K562 (cell line): Measurements from ENCODE around the gene ASB2. TPM values are rescaled to one million over a fixed set of nuclear protein-coding genes. Genes with fewer than 3 reads are reported as not detected.

Experiments
- ATAC-seq: fragments of 200-7000 bp; cut with Tn5 transposase; 3 replicates; pipeline ENCODE4 v1.9.1; 2020; ENCODE audit warnings: moderate library complexity
- BruUV-seq: library from RNA; stranded (reverse); fragments of 400-500 nt; replicated peaks from 2 replicates; lab custom pipeline; 2021; lab: Mats Ljungman, UMichigan
- CTCF ChIA-PET: fragments of 300-600 bp; formaldehyde crosslinking; extraction: SDS; loops from one replicate; lab custom pipeline; 2021; ENCODE audit warnings: low intra/inter-chr PET ratio; lab: Yijun Ruan, JAX
- POLR2A ChIA-PET: fragments of 300-600, 350-650 bp; sonication (Branson Sonifier 250); formaldehyde crosslinking; extraction: SDS; loops from one replicate; lab custom pipeline; 2021; ENCODE audit warnings: antibody characterized with exemption, inconsistent platforms; lab: Yijun Ruan, JAX
- DNase-seq, 4 experiments: peaks; one replicate each; pipeline versions ENCODE4 v3.0.0 to v3.0.0-alpha.2; 2011 to 2018; ENCODE audit warnings: low spot score in 3 of 4, mixed read lengths in 3 of 4; ENCODE audit errors: extremely low read depth in 1 of 4
- FAIRE-seq: peaks from 2 replicates; lab custom pipeline; 2011; peaks lifted over from hg19 to GRCh38; lab: Jason Lieb, UNC
- H2AFZ ChIP-seq: 2 replicates; pipeline ENCODE4 v1.6.0; 2011; ENCODE audit warnings: low read depth, low read length, control low read depth, inconsistent platforms
- H3K27ac ChIP-seq: fragments of 200-600 bp; 3 replicates; pipeline ENCODE4 v1.8.0; 2011; ENCODE audit warnings: low read depth, mild to moderate bottlenecking, control low read depth, inconsistent platforms, low read length, moderate library complexity, mixed read lengths; ENCODE audit errors: extremely low read depth
- H3K27me3 ChIP-seq, 2 experiments: fragments of 300-600 bp in 1 of 2; 2 replicates in 1 of 2; 3 replicates in 1 of 2; pipeline versions ENCODE4 v1.6.0 to v1.8.0; 2011; ENCODE audit warnings: inconsistent platforms in 2 of 2, low read length in 2 of 2, mild to moderate bottlenecking in 1 of 2, mixed read lengths in 1 of 2, moderate library complexity in 1 of 2; ENCODE audit not compliant: control insufficient read depth in 2 of 2, insufficient read depth in 2 of 2
- H3K36me3 ChIP-seq: fragments of 300-600 bp; 3 replicates; pipeline ENCODE4 v1.8.0; 2011; ENCODE audit warnings: mild to moderate bottlenecking, low read length, inconsistent platforms; ENCODE audit not compliant: control insufficient read depth, insufficient read depth
- H3K4me1 ChIP-seq, 2 experiments: fragments of 200-600 bp in 1 of 2; replicated peaks in 1 of 2; 2 replicates in 1 of 2; 3 replicates in 1 of 2; pipeline versions ENCODE4 v1.5.1 to v1.8.0; 2011; ENCODE audit warnings: inconsistent platforms in 2 of 2, low read length in 2 of 2, mild to moderate bottlenecking in 1 of 2, mixed read lengths in 1 of 2, moderate library complexity in 1 of 2; ENCODE audit not compliant: control insufficient read depth in 2 of 2, insufficient read depth in 2 of 2
- H3K4me2 ChIP-seq: 2 replicates; pipeline ENCODE4 v1.6.1; 2011; ENCODE audit warnings: low read length, control low read depth, inconsistent platforms, mixed read lengths; ENCODE audit not compliant: insufficient read depth
- H3K4me3 ChIP-seq: fragments of 200-600 bp; sonication (generic), shearing (Covaris generic); 2 replicates; pipeline ENCODE4 v1.5.1; 2016; ENCODE audit warnings: control low read depth, inconsistent platforms
- H3K79me2 ChIP-seq: fragments of 200-600 bp; 3 replicates; pipeline ENCODE4 v1.8.0; 2011; ENCODE audit warnings: low read length, inconsistent platforms; ENCODE audit not compliant: control insufficient read depth, insufficient read depth
- H3K9ac ChIP-seq, 2 experiments: 2 replicates each; pipeline versions ENCODE4 v1.6.0 to v1.6.1; 2011; ENCODE audit warnings: low read depth in 2 of 2, low read length in 2 of 2, control low read depth in 1 of 2, inconsistent platforms in 1 of 2, mild to moderate bottlenecking in 1 of 2, mixed read lengths in 1 of 2; ENCODE audit not compliant: insufficient read depth in 1 of 2
- H3K9me1 ChIP-seq: one replicate; pipeline ENCODE4 v1.6.0; 2011; ENCODE audit warnings: inconsistent platforms, mild to moderate bottlenecking, low read length, moderate library complexity; ENCODE audit not compliant: control insufficient read depth, insufficient read depth
- H3K9me3 ChIP-seq: replicated peaks from 2 replicates; pipeline ENCODE4 v1.5.1; 2011; ENCODE audit warnings: low read depth, low read length, inconsistent platforms; ENCODE audit not compliant: control insufficient read depth, insufficient read depth
- H4K20me1 ChIP-seq: replicated peaks from 2 replicates; pipeline ENCODE4 v1.6.1; 2011; ENCODE audit warnings: low read length, inconsistent platforms, mixed read lengths; ENCODE audit not compliant: control insufficient read depth, insufficient read depth
- BACH1 ChIP-seq: fragments of 200-800 bp; sonication (Bioruptor generic); IDR thresholded peaks from 2 replicates; pipeline ENCODE4 v1.6.1; 2016; ENCODE audit warnings: missing genetic modification characterization, missing compliant biosample characterization
- CAMTA2 ChIP-seq: fragments of 250-450 bp; sonication (Bioruptor Pico); conservative IDR thresholded peaks from 2 replicates; pipeline ENCODE4 v1.5.1; 2022
- CBX3 ChIP-seq, 2 experiments: IDR thresholded peaks; 1 replicate in 1 of 2; 2 replicates in 1 of 2; pipeline ENCODE4 v1.6.1; 2012; ENCODE audit warnings: inconsistent platforms in 2 of 2, low read length in 2 of 2, borderline replicate concordance in 1 of 2, control low read depth in 1 of 2
- GTF2F1 ChIP-seq: IDR thresholded peaks from 2 replicates; pipeline ENCODE4 v1.6.1; 2011; ENCODE audit warnings: low read depth, low read length, improper control_type of control experiment
- KDM2B ChIP-seq: fragments of 250-450 bp; sonication (Bioruptor Pico); IDR thresholded peaks from 2 replicates; pipeline ENCODE4 v1.8.0; 2021; ENCODE audit warnings: mild to moderate bottlenecking, moderate library complexity
- KDM4B ChIP-seq, 2 experiments: fragments of 450-650 bp in 1 of 2; sonication (generic) in 1 of 2; IDR thresholded peaks; 2 replicates each; pipeline ENCODE4 v1.6.1; 2016 to 2017; ENCODE audit warnings: borderline replicate concordance in 2 of 2, antibody characterized with exemption in 1 of 2, low read depth in 1 of 2, mild to moderate bottlenecking in 1 of 2
- L3MBTL2 ChIP-seq: fragments of 450-650 bp; IDR thresholded peaks from 2 replicates; pipeline ENCODE4 v1.6.1; 2016; ENCODE audit warnings: mild to moderate bottlenecking, moderate library complexity
- LEF1 ChIP-seq: fragments of 450-650 bp; IDR thresholded peaks from 2 replicates; pipeline ENCODE4 v1.6.1; 2016; ENCODE audit warnings: mild to moderate bottlenecking
- PHTF2 ChIP-seq: fragments of 250-450 bp; sonication (Bioruptor Pico); IDR thresholded peaks from 2 replicates; pipeline ENCODE4 v1.5.0; 2021; ENCODE audit warnings: mild to moderate bottlenecking
- POLR2A ChIP-seq: fragments of 450-650 bp; conservative IDR thresholded peaks from 2 replicates; pipeline ENCODE4 v1.6.1; 2016
- TGIF2 ChIP-seq: sonication (generic); formaldehyde crosslinking; IDR thresholded peaks from 2 replicates; pipeline ENCODE4 v1.8.1; 2022; ENCODE audit warnings: mild to moderate bottlenecking, missing genetic modification reagents, moderate library complexity
- WHSC1 ChIP-seq: IDR thresholded peaks from one replicate; pipeline ENCODE4 v1.6.1; 2012; ENCODE audit warnings: low read length, control low read depth, inconsistent platforms
- ZNF134 ChIP-seq: fragments of 250-450 bp; sonication (Bioruptor Pico); conservative IDR thresholded peaks from 2 replicates; pipeline ENCODE4 v1.4.0; 2020
- ZNF197 ChIP-seq: fragments of 200-800 bp; sonication (Bioruptor generic); IDR thresholded peaks from 2 replicates; pipeline ENCODE4 v1.6.1; 2016; ENCODE audit warnings: low read depth, missing genetic modification characterization, missing compliant biosample characterization
- ZNF583 ChIP-seq: fragments of 250-450 bp; sonication (Bioruptor Pico); IDR thresholded peaks from 2 replicates; pipeline ENCODE4 v1.4.0; 2020
- WGBS: fragments of 100-300 bp; shearing (Covaris generic); methylation state at CpG from one replicate; pipeline ENCODE4 v1.1.6; 2016; ENCODE audit warnings: low coverage, mixed read lengths; ENCODE audit not compliant: insufficient coverage; ENCODE audit errors: missing lambda C conversion rate; 5-methylcytosine and 5-hydroxymethylcytosine counted together
- in situ Hi-C: fragments of 300-500 bp; cut with MboI; formaldehyde crosslinking; loops from 4 replicates; pipeline ENCODE4 v1.15.0; 2018; ENCODE audit warnings: inconsistent platforms, mixed read lengths
- intact Hi-C: fragments of 100-400 bp; cut with micrococcal nuclease; formaldehyde crosslinking; loops from 2 replicates; pipeline ENCODE4 v1.14.2; 2022
- polyA plus RNA-seq, 8 experiments: library from polyadenylated mRNA; depleted of rRNA in 4 of 8; stranded (reverse) in 5 of 8; unstranded in 3 of 8; fragments of >200 nt; fragmentation: Nextera tagmentation in 2 of 8; fragmentation: Illumina TruSeq in 1 of 8; extraction: Ambion mirVana in 2 of 8; extraction: Trizol in 1 of 8; gene quantifications; 2 replicates each; pipeline versions ENCODE4 v1.2.1 to v1.2.3, GENCODE V29; 2011 to 2014; ENCODE audit warnings: inconsistent platforms in 1 of 8, missing spikeins in 1 of 8
- total RNA-seq, 7 experiments: library from RNA; depleted of rRNA in 6 of 7; stranded (reverse); fragments of >200 nt in 6 of 7; fragmentation: Illumina TruSeq in 2 of 7; extraction: Trizol in 2 of 7; gene quantifications; 2 replicates each; pipeline versions ENCODE4 v1.2.1 to v1.2.3, GENCODE V29; 2011 to 2021; ENCODE audit warnings: low replicate concordance in 1 of 7
- TF ChIP-seq, protein P1 (sequence below): sonication (generic); formaldehyde crosslinking; IDR thresholded peaks from 2 replicates; pipeline ENCODE4 v1.8.0; 2023; ENCODE audit warnings: missing genetic modification reagents, mild to moderate bottlenecking, borderline replicate concordance
- TF ChIP-seq, protein P2 (sequence below): fragments of 450-650 bp; IDR thresholded peaks from 2 replicates; pipeline ENCODE4 v1.6.1; 2016; ENCODE audit warnings: missing biosample characterization, missing genetic modification characterization

Gene ASB2
- total and polyA plus RNA-seq, 9 of the 15 experiments (the other 6 are each of a cell fraction or from before 2014, with no cell fraction given): not detected

DNA sequence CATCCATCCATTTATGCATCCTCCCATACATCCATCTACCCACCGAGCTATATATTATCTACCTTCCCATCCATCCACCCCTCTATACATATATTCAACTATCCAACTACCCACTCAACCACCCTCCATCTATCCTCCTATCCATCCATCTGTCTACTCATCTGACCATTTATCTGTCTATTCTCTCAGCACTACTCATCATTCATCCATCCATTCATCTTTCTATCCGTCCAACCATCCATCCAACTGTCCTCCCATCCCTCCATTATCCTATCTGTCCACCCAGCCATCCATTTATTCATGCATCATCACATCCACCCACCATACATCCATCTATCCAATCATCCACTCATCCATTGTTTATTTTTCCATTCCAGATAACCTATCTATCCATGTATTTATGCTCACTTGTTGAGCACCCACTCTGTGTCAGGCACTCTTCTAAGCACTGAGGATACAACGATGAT, 11.5 kb downstream of the ASB2 start (continued):
- no peak for TF ChIP-seq WHSC1
- TF ChIP-seq ZNF134 (CRISPR knock-in tag): no peak
- TF ChIP-seq ZNF197 (CRISPR knock-in tag): no peak
- no peak for TF ChIP-seq PHTF2 (CRISPR knock-in tag)
- TF ChIP-seq BACH1 (tag): no peak
- no peak for TF ChIP-seq TGIF2 (CRISPR knock-in tag)
- no peak for TF ChIP-seq LEF1
- no peak for TF ChIP-seq CBX3 (IDR thresholded peaks at IDR 0.05; ENCODE audit: borderline replicate concordance in 1 of 2, low read length in 2 of 2)
- no peak for TF ChIP-seq KDM4B (IDR thresholded peaks at IDR 0.05; ENCODE audit: borderline replicate concordance in 2 of 2, low read depth in 1 of 2)
- TF ChIP-seq CAMTA2 (CRISPR knock-in tag): no peak

DNA sequence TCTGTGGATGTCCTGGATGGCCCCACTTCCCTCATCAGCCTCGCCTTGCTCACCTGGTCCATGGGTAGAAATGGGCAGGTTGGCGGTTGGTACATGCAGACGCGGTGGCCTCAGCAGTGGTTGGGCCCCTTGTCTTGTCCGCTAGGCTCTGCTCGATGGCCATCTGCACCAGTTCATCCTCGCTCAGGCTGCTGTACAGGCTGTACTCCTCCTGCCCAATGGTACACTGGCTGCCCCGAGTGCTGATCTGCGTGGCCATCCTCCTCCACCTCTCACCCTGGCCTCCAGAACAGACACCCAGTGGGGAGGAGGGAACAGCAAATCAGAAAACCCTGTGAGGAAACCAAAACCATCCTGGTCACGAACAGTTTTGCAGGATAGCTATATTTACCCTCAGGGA, 12.1 kb downstream of the ASB2 start:
- Histone ChIP-seq H3K79me2 (no peaks in the 10 kb centered on the region), H3K27ac (no peak overlapping the region), H3K9me1 (no peaks in the 10 kb centered on the region), H3K9me3 (no peaks in the 10 kb centered on the region), H3K4me2 (no peak overlapping the region), H4K20me1 (no peaks in the 10 kb centered on the region), H3K36me3 (no peaks in the 10 kb centered on the region), H2AFZ (no peak overlapping the region), H3K27me3 (peaks cover 0 to 3% of the 10 kb centered on the region in 2 experiments; a peak in 3 of 5 replicates), H3K4me3 (no peak overlapping the region), H3K9ac (no peak overlapping the region), H3K4me1 (peaks cover 0 to 6% of the 10 kb centered on the region in 2 experiments; a peak in 1 of 5 replicates)
- DNase-seq: no peak
- in situ Hi-C loops (no loop called here), intact Hi-C loops (no loop called here)
- ChIA-PET POLR2A (interaction anchor here (0.7 kb wide), 1 partner anchor 264 kb away, joined by 3 read pairs; no protein-coding TSS in a partner anchor), CTCF (no interaction called here)
- ATAC-seq: no peak
- no TSS peak for BruUV-seq
- no peak for FAIRE-seq
- 0% methylated on average over 9 of the region's 10 CpGs for WGBS
- TF ChIP-seq, protein P1, sequence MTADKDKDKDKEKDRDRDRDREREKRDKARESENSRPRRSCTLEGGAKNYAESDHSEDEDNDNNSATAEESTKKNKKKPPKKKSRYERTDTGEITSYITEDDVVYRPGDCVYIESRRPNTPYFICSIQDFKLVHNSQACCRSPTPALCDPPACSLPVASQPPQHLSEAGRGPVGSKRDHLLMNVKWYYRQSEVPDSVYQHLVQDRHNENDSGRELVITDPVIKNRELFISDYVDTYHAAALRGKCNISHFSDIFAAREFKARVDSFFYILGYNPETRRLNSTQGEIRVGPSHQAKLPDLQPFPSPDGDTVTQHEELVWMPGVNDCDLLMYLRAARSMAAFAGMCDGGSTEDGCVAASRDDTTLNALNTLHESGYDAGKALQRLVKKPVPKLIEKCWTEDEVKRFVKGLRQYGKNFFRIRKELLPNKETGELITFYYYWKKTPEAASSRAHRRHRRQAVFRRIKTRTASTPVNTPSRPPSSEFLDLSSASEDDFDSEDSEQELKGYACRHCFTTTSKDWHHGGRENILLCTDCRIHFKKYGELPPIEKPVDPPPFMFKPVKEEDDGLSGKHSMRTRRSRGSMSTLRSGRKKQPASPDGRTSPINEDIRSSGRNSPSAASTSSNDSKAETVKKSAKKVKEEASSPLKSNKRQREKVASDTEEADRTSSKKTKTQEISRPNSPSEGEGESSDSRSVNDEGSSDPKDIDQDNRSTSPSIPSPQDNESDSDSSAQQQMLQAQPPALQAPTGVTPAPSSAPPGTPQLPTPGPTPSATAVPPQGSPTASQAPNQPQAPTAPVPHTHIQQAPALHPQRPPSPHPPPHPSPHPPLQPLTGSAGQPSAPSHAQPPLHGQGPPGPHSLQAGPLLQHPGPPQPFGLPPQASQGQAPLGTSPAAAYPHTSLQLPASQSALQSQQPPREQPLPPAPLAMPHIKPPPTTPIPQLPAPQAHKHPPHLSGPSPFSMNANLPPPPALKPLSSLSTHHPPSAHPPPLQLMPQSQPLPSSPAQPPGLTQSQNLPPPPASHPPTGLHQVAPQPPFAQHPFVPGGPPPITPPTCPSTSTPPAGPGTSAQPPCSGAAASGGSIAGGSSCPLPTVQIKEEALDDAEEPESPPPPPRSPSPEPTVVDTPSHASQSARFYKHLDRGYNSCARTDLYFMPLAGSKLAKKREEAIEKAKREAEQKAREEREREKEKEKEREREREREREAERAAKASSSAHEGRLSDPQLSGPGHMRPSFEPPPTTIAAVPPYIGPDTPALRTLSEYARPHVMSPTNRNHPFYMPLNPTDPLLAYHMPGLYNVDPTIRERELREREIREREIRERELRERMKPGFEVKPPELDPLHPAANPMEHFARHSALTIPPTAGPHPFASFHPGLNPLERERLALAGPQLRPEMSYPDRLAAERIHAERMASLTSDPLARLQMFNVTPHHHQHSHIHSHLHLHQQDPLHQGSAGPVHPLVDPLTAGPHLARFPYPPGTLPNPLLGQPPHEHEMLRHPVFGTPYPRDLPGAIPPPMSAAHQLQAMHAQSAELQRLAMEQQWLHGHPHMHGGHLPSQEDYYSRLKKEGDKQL (CRISPR knock-in tag): no peak
- no peak for TF ChIP-seq KDM2B (CRISPR knock-in tag)
- TF ChIP-seq POLR2A: no peak
- TF ChIP-seq, protein P2, sequence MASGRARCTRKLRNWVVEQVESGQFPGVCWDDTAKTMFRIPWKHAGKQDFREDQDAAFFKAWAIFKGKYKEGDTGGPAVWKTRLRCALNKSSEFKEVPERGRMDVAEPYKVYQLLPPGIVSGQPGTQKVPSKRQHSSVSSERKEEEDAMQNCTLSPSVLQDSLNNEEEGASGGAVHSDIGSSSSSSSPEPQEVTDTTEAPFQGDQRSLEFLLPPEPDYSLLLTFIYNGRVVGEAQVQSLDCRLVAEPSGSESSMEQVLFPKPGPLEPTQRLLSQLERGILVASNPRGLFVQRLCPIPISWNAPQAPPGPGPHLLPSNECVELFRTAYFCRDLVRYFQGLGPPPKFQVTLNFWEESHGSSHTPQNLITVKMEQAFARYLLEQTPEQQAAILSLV (tag): no peak
- no peak for TF ChIP-seq L3MBTL2
- TF ChIP-seq ZNF583 (CRISPR knock-in tag): no peak
- TF ChIP-seq GTF2F1: no peak
